ENCODE measurements around the gene TPP1. TPM values are rescaled to one million over a fixed set of nuclear protein-coding genes. Genes with fewer than 3 reads are reported as not detected.
A peak's percentile ranks its signal among the peaks of the same experiment; 100 is the strongest.

Gene TPP1
- total RNA-seq, 2 donors from 2014 or later, result 48.8 to 83.1 TPM

GRCh38 chr11:6609502-6610015 lies 9.7 kb downstream of the TPP1 start:
- Histone ChIP-seq H3K4me3 (no peak overlapping the region), H3K27ac (peak overlapping the region in 1 of 2 donors; percentile 2), H3K36me3 (peaks cover 42% of the 10 kb centered on the region), H3K4me1 (peaks cover 0 to 75% of the 10 kb centered on the region in 2 donors), H3K27me3 (no peaks in the 10 kb centered on the region), H3K9me3 (no peaks in the 10 kb centered on the region)
- no peak for TF ChIP-seq CTCF (IDR thresholded peaks at IDR 0.05)
- DNase-seq (ENCODE audit: low spot score), result peak; percentile 44

- H3K4me1 ChIP-seq, result peaks cover 0 to 75% of the 10 kb centered on the region in 2 donors
- H3K4me3 ChIP-seq, result no peak overlapping the region
- no peaks in the 10 kb centered on the region for H3K9me3 ChIP-seq
- peak; percentile 53 for DNase-seq (ENCODE audit: low spot score)
- no peaks in the 10 kb centered on the region for H3K27me3 ChIP-seq
- peak overlapping the region; percentile 23 to 96 for H3K27ac ChIP-seq
- H3K36me3 ChIP-seq, result peaks cover 42% of the 10 kb centered on the region
- no peak for TF ChIP-seq CTCF (IDR thresholded peaks at IDR 0.05)
Observed at GRCh38 chr11:6608726-6609501, 10.3 kb downstream of the TPP1 start.

GRCh38 chr11:6608011-6608410 lies 11.2 kb downstream of the TPP1 start:
- Histone ChIP-seq H3K4me3 (no peak overlapping the region), H3K36me3 (peaks cover 42% of the 10 kb centered on the region), H3K27me3 (no peaks in the 10 kb centered on the region), H3K9me3 (no peaks in the 10 kb centered on the region), H3K27ac (peak overlapping the region; percentile 95 to 96), H3K4me1 (peaks cover 0 to 70% of the 10 kb centered on the region in 2 donors)
- no peak for TF ChIP-seq CTCF (IDR thresholded peaks at IDR 0.05)
- DNase-seq (ENCODE audit: low spot score), result peak; percentile 56

- Histone ChIP-seq H3K4me1 (peaks cover 0 to 71% of the 10 kb centered on the region in 2 donors), H3K9me3 (no peaks in the 10 kb centered on the region), H3K4me3 (peak overlapping the region; percentile 9 to 71), H3K27me3 (no peaks in the 10 kb centered on the region), H3K27ac (peak overlapping the region; percentile 95 to 96), H3K36me3 (peaks cover 42% of the 10 kb centered on the region)
- no peak for TF ChIP-seq CTCF (IDR thresholded peaks at IDR 0.05)
- DNase-seq (ENCODE audit: low spot score), result no peak
Observed at GRCh38 chr11:6607190-6607795, 11.9 kb downstream of the TPP1 start.

GRCh38 chr11:6606471-6607189 lies 12.6 kb downstream of the TPP1 start:
- TF ChIP-seq CTCF (IDR thresholded peaks at IDR 0.05), result no peak

More at GRCh38 chr11:6606471-6607189, 12.6 kb downstream of the TPP1 start:
- DNase-seq (ENCODE audit: low spot score), result peak; percentile 96
- H3K4me3 ChIP-seq, result peak overlapping the region; percentile 9 to 71
- H3K9me3 ChIP-seq, result no peaks in the 10 kb centered on the region
- H3K27ac ChIP-seq, result peak overlapping the region; percentile 95 to 96
- peaks cover 0 to 77% of the 10 kb centered on the region in 2 donors for H3K4me1 ChIP-seq
- peaks cover 42% of the 10 kb centered on the region for H3K36me3 ChIP-seq
- H3K27me3 ChIP-seq, result no peaks in the 10 kb centered on the region

All from right atrium auricular region (tissue), 2 donors.